WTC11 (cell line): ENCODE data around the gene ACP1.

Source experiments
- ESRRA ChIP-seq: sonication (generic); formaldehyde crosslinking; IDR thresholded peaks from 2 replicates; pipeline ENCODE4 v1.8.1; 2022; ENCODE audit warnings: mild to moderate bottlenecking, missing genetic modification reagents, borderline replicate concordance
- FOXJ3 ChIP-seq: sonication (generic); formaldehyde crosslinking; IDR thresholded peaks from 2 replicates; pipeline ENCODE4 v1.9.0; 2021; ENCODE audit warnings: missing genetic modification reagents, mild to moderate bottlenecking, borderline replicate concordance
- RELA ChIP-seq: sonication (generic); formaldehyde crosslinking; IDR thresholded peaks from 2 replicates; pipeline ENCODE4 v1.8.1; 2022; ENCODE audit warnings: missing genetic modification reagents, mild to moderate bottlenecking, borderline replicate concordance
- SMAD4 ChIP-seq: sonication (generic); formaldehyde crosslinking; IDR thresholded peaks from 2 replicates; pipeline ENCODE4 v1.8.0; 2022; ENCODE audit warnings: mild to moderate bottlenecking, missing genetic modification reagents
- ZNF121 ChIP-seq: sonication (generic); formaldehyde crosslinking; IDR thresholded peaks from 2 replicates; pipeline ENCODE4 v1.8.0; 2023; ENCODE audit warnings: missing genetic modification reagents
- TF ChIP-seq, protein P1 (sequence below): sonication (generic); formaldehyde crosslinking; IDR thresholded peaks from 2 replicates; pipeline ENCODE4 v1.8.1; 2022; ENCODE audit warnings: missing genetic modification reagents, borderline replicate concordance
- TF ChIP-seq, protein P2 (sequence below): fragments of 200-600 bp; IDR thresholded peaks from 2 replicates; pipeline ENCODE4 v1.8.0; 2022; ENCODE audit warnings: antibody characterized with exemption
- TF ChIP-seq, protein P3 (sequence below): sonication (generic); formaldehyde crosslinking; IDR thresholded peaks from 2 replicates; pipeline ENCODE4 v1.8.0; 2022; ENCODE audit warnings: mild to moderate bottlenecking, missing genetic modification reagents
- TF ChIP-seq, protein P4 (sequence below): sonication (generic); formaldehyde crosslinking; conservative IDR thresholded peaks from 2 replicates; pipeline ENCODE4 v1.8.1; 2022; ENCODE audit warnings: mild to moderate bottlenecking, missing genetic modification reagents

DNA sequence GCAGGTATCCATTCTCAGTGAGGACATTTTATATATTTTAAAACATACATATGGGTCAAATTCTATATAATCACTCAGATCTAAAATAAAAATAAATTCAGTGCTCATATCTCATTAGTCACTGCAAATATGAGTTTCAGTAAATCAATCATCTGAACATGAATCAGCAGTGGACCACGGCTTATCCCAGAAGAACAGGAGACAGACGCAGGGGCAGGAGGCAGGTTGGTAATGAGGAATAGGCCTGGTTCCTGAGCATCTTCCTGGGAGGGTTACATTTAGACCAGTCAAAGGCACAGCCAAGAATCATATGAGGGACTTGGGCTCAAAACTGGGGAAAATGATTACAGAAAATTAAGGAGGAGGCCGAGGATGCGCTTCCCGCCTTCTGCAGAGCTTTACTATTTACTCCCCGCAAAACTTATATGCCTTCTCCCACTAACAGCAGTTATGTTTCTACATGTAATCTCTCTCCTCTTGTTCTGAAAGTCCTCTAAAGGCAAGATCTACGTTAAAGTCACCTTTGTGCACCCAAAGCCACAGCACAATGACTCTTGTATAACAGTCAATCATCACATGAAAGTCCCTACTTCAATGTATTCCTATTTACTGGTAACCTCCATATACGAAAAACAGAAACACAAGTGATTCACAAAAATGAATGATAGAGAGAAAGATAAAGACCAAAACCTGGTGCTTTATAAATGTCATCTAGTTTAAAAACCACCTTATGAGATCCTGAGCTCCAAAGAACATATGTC lies 36.0 kb upstream of the ACP1 start:
- TF ChIP-seq ZNF121 (CRISPR knock-in tag) (no peak), FOXJ3 (CRISPR knock-in tag) (no peak), RELA (no peak), ESRRA (CRISPR knock-in tag) (no peak), SMAD4 (no peak)
- TF ChIP-seq, protein P1, sequence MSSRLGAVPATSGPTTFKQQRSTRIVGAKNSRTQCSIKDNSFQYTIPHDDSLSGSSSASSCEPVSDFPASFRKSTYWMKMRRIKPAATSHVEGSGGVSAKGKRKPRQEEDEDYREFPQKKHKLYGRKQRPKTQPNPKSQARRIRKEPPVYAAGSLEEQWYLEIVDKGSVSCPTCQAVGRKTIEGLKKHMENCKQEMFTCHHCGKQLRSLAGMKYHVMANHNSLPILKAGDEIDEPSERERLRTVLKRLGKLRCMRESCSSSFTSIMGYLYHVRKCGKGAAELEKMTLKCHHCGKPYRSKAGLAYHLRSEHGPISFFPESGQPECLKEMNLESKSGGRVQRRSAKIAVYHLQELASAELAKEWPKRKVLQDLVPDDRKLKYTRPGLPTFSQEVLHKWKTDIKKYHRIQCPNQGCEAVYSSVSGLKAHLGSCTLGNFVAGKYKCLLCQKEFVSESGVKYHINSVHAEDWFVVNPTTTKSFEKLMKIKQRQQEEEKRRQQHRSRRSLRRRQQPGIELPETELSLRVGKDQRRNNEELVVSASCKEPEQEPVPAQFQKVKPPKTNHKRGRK (CRISPR knock-in tag): no peak
- TF ChIP-seq, protein P2, sequence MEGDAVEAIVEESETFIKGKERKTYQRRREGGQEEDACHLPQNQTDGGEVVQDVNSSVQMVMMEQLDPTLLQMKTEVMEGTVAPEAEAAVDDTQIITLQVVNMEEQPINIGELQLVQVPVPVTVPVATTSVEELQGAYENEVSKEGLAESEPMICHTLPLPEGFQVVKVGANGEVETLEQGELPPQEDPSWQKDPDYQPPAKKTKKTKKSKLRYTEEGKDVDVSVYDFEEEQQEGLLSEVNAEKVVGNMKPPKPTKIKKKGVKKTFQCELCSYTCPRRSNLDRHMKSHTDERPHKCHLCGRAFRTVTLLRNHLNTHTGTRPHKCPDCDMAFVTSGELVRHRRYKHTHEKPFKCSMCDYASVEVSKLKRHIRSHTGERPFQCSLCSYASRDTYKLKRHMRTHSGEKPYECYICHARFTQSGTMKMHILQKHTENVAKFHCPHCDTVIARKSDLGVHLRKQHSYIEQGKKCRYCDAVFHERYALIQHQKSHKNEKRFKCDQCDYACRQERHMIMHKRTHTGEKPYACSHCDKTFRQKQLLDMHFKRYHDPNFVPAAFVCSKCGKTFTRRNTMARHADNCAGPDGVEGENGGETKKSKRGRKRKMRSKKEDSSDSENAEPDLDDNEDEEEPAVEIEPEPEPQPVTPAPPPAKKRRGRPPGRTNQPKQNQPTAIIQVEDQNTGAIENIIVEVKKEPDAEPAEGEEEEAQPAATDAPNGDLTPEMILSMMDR: no peak
- TF ChIP-seq, protein P3, sequence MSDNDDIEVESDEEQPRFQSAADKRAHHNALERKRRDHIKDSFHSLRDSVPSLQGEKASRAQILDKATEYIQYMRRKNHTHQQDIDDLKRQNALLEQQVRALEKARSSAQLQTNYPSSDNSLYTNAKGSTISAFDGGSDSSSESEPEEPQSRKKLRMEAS (CRISPR knock-in tag): no peak
- TF ChIP-seq, protein P4, sequence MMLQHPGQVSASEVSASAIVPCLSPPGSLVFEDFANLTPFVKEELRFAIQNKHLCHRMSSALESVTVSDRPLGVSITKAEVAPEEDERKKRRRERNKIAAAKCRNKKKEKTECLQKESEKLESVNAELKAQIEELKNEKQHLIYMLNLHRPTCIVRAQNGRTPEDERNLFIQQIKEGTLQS (CRISPR knock-in tag): no peak
